D341Med (cell line): ENCODE data around the gene PLAC9.

Experiments
- DNase-seq: peaks from one replicate; pipeline ENCODE4 v3.0.0; 2012; ENCODE audit warnings: low spot score

PLAC9 gene

DNA sequence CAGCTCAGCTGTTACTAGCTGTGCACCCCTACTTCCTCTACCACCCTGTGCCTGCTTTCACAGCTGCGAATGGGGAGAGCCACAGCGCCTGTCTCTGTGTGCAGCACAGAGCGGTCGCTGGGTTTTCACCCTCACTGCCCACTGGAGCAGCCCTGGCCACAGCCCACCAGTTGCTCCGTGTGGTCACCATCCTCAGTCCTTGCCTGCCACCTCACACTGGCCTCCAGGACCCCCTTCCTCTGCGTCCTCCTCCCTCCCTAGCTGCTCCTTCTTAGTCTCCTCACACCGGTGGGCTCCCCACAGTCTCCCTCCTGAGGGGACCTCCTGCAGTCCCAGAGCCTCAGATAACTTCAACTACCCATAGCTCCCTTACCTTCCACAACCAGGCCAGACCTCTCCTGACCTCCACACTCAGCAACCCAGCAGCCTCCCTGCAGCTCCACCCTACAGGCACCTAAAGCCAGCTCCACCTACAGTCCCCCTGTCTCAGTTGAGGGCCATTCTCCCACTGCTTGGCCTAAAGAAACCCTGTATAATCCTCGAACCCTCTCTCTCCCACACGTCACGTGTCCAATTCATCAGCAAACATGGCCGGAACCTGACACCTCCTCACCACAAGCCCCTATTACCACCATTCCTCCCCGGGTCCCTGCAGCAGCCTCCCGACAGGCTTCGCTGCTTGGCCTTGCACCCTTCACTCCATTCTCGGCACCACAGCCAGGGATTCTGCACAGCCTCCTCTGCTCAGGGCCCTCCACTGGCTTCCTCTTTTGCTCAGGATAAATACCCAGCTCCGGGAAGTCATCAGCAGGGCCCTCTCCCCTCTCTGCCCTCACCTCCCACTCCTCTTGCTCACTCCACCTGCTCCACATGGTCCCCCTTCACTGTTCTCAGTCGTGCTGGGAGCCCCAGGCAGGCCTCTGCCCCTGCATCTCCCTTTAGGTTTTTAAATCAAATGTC lies 28.1 kb downstream of the PLAC9 start:
- no peak for DNase-seq

DNA sequence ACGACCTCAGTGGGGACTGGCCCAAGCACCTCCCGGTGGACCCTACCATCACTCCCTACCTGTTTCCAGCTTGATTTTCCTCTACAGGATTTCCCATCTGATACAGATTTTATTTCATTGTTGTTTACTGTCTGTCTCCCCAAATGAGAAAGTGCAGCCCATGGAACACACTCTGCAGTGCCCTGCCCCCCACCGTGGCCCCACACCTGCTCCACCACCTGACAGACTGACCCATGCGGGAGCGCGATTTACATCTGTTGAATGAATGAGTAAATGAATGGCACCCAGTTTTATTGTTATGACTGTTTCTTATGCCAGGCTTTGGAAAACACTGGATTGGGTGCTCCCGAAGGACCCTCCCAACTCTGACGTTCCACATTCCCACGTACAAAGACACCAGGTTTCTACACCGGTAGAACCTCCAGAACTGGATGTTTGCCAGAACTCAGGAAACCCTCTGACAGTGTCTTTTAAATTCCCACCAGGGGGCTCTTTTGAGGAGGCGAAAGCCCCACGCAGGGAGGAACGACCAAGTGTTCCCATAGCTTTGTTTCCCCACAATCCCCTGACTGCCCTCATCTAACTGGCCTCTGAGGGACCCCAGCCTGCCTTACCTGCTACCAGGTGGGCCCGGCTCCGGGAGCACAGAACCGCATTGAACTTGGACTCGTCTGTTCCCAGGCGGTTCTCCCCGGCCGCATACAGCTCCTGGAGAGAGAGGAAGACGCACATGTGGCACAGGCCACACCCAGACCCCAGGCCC lies 29.0 kb downstream of the PLAC9 start:
- no peak for DNase-seq

DNA sequence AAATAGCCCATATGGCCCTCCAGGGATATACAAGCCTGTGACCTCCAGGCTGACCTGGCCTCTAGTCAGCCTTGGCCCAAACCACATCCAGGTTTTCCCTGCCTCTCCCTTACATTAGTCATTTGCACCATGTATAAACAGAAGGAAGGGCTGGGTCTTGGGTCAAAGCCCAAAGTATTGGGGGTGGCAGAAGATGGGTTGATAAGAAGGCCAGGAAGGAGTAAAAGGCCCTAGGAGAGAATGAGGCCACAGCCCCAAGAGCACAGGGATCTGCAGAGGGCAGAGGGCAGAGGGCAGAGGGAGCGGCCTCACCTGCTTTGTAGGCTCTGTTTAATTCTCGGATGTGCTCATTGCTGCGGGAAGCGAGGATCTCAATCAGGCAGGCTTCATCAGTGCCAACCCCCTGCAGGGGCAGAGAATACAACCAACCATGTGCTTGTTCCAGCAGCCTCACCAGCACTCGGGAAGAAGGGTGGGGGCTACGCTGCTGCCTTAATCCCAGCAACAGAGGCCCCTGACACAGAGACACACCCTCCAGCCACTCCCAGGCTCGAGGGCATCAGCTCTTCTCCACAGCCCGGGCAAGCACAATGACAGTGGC lies 31.3 kb downstream of the PLAC9 start:
- DNase-seq, result no peak

DNA sequence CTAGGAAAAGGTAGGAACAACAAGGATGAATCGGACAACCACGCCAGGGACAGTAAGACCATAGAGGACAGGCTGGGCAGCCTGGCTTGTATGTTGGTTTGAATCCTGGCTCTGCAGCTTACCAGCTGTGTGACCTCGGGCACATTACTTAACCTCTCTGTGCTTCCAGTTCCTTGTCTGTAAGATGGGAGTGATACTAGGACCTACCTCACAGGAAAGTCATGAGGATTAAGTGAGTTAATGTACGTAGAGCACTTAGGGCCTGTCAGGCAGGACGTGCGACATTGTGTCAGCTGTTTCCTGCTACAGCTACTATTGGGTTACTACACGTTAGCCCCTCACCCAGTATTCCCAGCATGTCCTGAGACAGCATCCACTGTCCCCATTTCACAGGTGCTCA lies 32.1 kb downstream of the PLAC9 start:
- DNase-seq, result no peak

DNA sequence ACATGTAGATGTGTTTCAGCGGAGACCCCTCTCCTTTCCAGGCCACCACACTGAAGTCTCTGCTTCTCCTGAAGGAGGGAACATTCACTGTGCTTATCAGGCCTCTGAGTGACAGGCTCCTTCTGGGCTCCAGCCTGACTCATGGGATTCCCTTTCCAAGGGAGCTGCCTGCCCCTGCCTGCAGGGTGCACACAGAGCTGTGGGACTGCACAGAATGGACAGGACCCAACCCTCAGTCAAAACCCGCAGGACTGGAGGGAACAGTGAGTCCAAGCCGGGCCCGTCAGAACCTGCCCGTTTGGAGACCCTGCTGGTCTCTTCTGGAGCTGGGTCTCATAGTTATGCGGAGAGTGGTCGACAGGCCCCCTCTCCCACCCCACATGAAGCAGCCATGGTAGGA lies 32.6 kb downstream of the PLAC9 start:
- DNase-seq, result no peak

DNA sequence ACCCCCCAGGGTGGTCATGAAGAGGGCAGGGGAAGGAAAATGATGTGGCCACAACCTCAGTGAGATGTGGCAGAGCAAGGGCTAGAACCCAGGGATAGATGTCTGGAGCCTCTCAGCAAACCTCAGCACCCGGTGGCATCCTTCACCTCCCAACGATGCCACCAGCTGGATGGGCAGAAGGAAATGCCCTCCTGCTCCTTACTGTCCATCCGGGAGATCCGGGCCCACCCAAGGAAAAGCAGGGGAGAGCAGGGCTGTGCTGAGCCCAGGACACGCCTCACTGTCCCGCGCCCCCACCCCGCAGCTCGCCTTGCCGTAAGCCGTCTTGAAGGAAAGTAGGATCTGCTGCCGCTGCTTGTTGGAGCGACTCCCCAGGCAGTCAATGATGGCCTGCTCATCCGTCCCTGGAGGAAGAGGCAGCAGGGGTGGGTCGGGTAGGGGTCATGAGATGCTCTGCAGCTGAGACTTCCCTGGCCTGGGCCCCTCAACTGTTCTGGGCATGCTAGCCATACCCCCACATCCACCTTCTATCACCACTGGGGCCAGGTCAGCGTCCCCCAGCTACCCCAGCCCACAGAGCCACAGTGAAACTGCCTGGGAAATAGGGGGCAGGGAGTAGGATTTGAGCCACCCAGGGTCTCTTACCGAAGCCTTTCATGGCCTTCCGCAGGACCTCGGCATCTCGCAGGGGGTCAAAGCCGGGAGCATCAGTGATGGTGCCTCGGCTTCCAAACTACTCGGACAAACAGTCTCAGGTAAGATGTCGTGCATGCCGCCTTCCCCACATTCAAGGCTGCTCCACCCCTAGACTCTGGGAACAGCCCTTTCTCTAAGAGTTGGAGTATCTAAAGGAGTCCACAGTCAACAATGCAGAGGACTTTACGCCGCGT lies 34.3 kb downstream of the PLAC9 start:
- DNase-seq, result no peak

DNA sequence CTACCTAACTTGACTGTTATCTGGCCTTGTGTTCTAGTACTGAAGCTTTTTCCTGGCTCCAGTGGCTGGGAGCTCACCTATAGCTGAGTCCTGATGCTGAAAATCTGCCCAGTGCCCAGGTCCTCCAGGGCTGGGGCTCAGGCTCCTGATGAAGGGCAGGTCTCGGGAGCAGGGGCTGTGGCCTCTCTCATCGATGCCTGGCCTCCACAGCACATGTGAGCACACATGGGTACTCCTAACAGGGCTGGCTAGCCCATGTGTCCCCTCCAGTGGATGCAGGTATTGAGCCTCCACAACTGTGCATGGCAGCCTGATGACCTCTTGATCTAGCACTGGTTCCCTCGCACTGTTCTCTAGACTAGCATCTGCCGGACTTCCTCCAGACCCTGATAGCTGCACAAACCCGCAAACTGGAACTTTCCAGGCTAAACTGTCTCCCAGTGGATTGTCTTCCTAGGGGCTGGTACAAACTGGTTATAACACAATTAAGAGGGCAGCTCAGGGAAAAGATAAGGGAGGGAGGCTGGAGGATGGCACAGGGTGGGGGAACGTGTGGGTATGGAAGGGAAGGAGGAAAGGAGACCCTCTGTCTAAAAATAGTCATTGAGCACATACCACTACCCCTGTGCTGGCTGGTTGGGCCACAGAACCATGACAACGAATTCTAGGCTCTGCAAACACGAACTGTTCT lies 35.1 kb downstream of the PLAC9 start:
- no peak for DNase-seq

DNA sequence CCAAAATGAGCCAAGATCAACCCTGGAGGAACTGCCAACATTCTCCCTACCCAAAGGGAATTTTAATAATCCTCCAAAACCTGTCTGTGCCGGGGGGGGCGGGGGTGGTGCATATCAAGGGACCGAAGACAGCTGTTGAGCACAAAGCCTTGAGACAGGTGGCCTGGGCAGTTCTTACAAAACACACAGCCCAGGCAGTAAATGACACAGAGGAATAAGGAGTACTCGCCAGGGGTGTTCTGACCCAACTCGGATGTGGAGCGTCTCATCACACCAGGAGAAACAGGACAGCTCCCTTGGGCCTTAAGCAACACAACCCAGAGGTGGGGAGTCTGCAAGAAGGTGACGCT lies 35.6 kb downstream of the PLAC9 start:
- DNase-seq, result no peak

DNA sequence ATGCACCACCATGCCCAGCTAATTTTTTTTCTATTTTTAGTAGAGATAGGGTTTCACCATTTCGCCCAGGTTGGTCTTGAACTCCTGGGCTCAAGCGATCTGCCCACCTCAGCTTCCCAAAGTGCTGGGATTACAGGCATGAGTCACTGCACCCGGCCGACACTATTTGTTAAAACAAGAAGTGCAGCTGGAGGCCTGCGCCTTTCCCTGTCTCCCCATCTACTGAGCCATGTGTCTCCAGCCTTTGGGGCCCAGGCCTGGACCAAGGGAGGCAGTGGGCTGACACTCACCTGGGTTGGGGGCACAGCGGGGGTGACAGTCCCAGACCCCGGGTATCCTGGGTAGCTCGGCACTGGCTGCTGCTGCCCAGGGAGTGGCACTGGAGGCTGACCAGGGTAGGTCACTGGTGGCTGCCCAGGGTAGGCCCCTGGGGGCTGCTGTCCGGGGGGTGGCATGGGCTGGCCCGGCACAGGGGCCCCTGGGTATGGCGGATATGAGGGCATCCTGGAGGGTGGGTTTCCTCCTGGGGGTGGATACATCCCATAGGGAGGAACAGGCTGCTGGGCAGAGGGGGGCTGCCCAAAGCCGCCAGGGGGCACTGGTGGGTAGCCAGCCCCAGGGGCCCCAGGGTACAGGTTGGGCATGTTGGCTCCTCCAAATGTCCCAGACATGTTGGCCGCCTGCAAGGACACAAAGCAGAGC lies 36.3 kb downstream of the PLAC9 start:
- no peak for DNase-seq

DNA sequence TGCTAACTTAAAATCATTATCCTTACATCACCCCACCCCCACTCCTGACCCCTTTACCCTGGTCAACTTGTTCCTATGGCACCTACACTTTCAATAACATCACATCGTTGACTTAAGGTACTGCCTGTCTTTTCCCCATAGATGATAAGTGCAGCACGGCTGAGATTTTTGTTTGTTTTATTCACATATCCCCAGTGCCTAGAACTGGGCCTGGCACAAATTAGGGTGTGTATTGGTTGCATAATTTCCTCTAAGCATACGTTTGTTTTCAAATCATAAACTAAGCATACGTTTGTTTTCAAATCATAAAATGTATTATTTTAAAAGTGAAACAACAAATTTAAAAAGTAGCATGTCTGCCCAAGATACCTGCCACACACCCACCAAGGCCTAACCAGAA lies 37.5 kb downstream of the PLAC9 start:
- DNase-seq, result no peak

DNA sequence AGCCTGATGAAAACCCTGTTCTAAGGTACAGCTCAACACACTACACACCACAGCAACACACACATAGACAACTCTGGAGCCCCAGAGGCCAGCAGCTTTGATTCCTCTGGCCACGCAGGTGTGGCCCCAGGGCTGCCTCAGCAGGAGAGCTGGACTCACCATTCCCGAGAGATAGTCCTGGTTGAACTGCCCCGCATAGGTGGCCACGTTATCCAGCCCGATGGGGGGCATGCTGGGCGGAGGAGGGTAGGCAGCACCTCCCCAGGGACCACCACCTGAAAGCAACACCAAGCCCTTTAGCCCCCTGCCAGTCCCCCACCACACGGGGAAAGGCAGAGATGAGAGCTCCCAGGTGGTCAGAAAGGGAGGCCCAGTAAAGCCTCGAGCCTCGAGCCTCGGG lies 38.1 kb downstream of the PLAC9 start:
- DNase-seq, result no peak

DNA sequence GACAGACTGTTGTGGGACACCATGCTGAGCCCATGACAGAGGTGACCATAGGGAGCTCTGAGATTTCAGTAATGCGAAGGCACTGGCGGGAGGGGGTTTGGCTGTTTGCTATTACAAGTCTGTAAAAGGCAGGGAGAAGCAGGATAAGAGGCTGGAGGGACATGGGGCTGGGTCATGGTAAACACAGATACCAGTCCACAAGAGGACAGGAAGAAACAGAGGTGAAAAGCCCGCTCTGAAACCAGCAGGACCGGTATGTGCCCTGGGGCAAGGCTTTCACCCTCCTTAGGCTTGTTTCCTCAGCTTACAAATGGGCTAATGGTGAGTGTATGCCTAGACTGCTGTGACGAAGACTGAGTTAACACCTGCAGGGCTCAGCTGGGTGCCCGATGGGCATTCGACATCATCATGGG lies 38.7 kb downstream of the PLAC9 start:
- no peak for DNase-seq

DNA sequence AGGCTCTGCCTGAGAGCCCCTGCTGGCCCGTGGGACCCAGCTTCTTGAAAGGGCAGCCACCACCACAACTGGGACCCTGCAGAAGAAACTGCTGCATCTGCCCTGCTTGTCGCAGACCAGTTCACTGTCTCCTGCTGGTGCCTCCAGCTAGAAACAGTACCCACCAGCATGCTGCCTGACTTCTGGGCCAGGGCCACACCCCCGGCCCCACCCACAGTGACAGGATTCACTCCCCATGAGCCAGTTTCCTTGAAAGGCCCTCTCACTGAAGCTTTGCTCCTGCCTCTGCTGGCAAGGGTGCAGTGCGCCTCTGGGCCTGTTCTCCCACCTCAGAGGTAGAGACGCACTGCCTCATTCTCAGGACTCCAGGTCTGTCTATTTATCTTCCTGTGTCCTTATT lies 40.4 kb downstream of the PLAC9 start:
- DNase-seq, result no peak

DNA sequence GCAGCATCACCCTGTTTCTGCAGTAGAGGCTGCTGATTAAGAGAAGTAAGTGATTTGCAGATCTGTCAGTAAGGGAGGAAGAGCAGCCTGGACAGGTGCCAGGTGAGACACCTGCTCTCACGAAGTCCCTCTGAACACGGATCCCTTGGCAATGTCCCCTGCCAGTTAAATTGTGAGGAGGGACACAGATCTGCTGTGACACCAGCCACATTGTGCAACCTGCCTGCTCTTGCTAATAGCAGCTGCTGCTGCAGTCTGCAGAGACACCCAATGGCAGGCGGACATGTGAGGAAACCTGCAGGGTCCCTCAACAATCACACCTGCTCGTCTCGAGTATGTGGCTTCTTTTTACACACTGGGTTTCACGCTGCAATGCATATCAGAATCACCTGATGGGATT lies 40.9 kb downstream of the PLAC9 start:
- no peak for DNase-seq

DNA sequence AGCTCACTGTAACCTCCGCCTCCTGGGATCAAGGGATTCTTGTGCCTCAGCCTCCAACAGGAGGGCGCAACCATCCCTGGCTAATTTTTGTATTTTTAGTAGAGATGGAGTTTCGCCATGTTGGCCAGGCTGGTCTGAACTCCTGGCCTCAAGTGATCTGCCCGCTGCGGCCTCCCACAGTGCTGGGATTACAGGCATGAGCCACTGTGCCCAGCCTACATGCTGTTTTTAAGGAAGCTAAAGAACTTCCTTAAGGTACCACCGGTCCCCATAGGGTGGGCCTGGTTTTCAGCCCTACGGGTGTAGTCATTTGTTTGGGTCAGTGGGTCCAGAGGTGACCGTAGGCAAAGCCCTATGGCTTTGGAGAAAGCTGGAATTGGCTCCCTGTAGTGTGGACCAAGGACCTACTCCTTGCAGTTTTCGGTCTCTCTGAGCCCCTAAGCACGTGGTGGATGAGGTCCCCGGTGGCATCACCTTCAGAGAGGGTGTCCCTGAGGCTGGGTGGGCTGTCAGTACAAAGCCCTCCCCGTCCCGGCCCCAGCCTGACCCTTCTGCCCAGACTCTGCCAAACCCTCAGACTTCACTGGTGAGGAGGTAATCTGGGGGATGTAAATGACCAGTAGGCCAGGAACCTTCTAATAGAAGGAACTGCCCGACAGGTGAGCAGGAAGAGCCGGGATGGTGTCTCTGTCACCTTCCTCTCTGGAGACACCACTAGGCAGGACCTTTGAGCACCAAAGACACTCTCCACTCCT lies 42.3 kb downstream of the PLAC9 start:
- no peak for DNase-seq

DNA sequence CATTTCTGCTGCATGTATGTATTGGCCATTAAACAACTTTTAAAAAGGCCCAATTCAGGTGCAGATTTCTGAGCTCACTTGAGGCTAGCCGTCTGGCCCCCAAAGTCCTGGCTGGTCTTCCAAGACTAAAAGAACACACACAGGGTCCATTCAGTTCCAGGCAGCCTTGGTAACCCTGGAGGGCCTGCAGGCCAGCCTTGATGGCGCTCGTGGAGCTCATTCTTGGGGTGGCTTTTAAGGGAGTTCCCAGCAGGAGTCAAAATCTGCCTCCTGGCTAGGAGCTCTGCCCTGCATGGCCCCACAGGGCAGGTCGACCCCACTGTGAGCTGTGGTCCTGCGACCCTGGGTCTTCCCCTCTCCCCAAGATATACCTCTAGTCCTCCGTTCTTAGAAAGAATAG lies 44.0 kb downstream of the PLAC9 start:
- no peak for DNase-seq

DNA sequence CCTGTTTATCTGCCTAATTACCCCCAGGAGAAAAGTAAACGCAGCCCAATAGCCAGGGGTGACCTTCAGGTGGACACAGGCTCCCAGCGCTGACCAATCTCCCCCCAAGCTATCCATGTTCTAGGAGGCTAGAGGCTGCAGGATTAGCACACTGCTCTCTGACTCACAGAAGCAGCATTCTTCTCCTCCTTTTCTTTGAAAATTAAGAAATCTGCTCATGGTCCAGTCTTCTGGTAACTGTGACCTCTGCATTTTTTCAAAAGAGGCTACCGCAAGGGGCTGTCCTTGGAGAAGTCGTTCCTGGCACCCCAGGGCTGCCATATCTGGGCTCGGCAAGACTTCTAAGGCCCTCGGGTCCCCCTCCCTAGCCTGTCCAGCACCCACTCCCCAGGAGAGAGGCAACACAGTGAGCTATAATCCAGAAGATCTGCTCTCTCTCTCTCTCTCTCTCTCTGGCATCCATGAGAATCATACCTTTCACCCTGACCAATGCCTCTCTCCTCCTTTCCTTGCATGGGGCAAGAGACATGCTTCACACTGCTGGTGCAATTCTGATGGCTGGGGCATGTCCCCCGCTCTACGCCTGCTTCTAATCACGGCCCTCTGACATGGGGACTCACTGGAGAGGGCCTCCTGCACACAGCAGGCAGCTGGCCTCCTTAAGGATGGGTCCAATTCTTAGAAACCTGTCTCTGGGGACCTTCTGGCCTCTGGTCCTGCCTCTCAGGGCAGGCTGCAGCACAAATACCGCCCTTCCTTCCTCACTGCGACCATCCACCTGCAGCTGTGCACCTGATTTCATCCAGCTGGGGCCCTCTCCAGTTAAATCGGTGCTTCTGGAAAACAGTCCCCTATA lies 45.5 kb downstream of the PLAC9 start:
- DNase-seq, result no peak

DNA sequence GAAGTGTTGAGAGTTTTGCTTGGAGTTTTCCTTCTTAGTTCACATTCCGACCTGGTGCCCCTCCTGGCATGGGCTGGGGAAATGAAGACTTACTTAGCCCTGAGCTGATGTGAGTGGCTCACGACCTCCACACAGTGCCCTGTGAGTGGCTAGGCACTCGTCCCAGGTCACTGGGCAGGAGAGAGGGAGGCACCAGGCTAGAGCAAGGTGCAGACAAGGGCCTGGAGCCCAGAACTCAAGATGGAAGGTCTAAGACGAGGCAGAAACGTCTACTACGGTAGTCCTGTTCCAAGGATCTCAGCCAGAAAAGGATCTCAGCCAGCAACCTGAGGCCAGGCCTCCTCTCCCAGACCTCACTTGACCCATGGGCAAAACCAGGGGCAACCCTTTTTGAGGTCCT lies 50.5 kb downstream of the PLAC9 start:
- DNase-seq, result no peak

DNA sequence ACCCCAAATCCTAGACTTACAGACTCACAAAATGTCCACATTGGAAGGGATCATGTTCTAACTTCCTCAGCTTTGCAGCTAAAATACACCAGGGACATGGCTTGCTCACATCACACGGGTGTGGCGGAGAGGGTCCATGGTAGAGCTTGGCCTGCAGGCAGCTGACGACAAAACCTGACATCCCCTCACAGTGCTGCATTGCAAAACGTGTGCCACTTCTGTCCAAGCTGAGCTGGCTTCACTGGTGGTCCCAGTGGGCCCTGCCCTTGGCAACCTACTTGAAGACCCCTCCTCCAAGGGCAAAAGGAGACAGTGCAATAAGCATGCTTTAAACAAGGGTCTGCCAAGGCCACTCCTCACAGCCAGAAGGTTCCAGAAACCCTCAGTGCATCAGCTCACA lies 50.9 kb downstream of the PLAC9 start:
- no peak for DNase-seq
